Type B pancreatic cell (in vitro differentiated cells): Measurements from ENCODE around the gene PXMP4. TPM values are rescaled to one million over a fixed set of nuclear protein-coding genes. Genes with fewer than 3 reads are reported as not detected.
A peak's percentile ranks its signal among the peaks of the same experiment; 100 is the strongest.

Source experiments
- DNase-seq: peaks from one replicate; pipeline ENCODE4 v3.0.0; 2021; ENCODE audit warnings: mixed read lengths; ENCODE audit not compliant: unreplicated experiment; ENCODE audit errors: extremely low spot score
- H3K27ac Mint-ChIP-seq: 2 replicates; pipeline ENCODE4 v1.8.0; 2021; ENCODE audit warnings: mild to moderate bottlenecking, mixed read lengths
- H3K27me3 Mint-ChIP-seq: 2 replicates; pipeline ENCODE4 v1.8.0; 2021; ENCODE audit warnings: mixed read lengths
- H3K36me3 Mint-ChIP-seq: 2 replicates; pipeline ENCODE4 v1.8.0; 2021; ENCODE audit warnings: mixed read lengths
- H3K4me1 Mint-ChIP-seq: one replicate; pipeline ENCODE4 v1.8.0; 2021; ENCODE audit warnings: mixed read lengths; ENCODE audit not compliant: unreplicated experiment
- H3K4me3 Mint-ChIP-seq: 2 replicates; pipeline ENCODE4 v1.8.0; 2021; ENCODE audit warnings: mild to moderate bottlenecking, mixed read lengths
- H3K9me3 Mint-ChIP-seq: 2 replicates; pipeline ENCODE4 v1.8.0; 2021; ENCODE audit warnings: mixed read lengths
- total RNA-seq: library from RNA; stranded (reverse); gene quantifications from 2 replicates; pipeline ENCODE4 v1.2.1, GENCODE V29; 2021; ENCODE audit warnings: low replicate concordance
- TF ChIP-seq, protein P1 (sequence below): fragments of 200-600 bp; sonication (generic); conservative IDR thresholded peaks from 2 replicates; pipeline ENCODE4 v1.5.0; 2021; ENCODE audit warnings: antibody characterized with exemption, mild to moderate bottlenecking

PXMP4 gene
- total RNA-seq, 1 donor from 2014 or later: 10.3 TPM

DNA sequence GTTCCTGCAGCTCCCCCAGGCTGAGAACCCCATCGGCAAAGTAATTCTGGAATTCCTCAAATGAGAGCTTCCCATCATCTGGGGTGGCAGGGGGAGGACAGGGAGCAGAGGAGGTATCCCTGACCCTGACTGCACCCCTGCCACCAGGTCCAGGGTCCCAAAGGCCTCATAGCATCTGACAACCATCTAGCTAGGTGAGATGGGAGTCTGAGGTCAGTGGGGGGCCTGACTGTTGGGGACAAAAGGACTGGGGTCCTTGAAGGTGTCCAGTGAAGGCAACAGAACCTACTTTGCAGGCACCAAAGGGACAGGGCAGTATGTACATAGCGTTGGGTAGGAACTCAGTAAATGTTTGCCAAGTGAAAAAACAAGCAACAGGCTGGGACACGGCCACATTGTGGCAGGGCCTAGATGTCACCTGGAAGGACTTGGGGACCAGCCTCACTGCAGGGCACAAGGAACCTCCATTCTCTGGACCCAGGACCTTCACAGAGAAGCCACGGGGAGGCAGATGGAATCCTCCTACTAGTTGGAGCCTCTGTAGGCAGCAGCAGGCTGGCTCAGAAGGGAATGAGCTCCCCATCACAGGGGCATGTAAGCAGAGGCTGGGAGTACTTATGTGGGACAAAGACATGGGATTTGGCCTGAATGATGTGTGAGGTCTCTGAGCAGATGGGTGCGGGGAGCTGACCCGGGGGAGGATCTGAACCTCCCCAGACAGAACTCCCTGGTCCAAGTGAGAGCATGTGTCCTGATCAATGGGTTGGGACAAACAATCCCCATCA is 49.2 kb downstream of the PXMP4 start:
- H3K4me1 Mint-ChIP-seq: peaks cover 43% of the 10 kb centered on the region
- no peaks in the 10 kb centered on the region for H3K9me3 Mint-ChIP-seq
- H3K27ac Mint-ChIP-seq: peak overlapping the region; percentile 18
- TF ChIP-seq, protein P1, sequence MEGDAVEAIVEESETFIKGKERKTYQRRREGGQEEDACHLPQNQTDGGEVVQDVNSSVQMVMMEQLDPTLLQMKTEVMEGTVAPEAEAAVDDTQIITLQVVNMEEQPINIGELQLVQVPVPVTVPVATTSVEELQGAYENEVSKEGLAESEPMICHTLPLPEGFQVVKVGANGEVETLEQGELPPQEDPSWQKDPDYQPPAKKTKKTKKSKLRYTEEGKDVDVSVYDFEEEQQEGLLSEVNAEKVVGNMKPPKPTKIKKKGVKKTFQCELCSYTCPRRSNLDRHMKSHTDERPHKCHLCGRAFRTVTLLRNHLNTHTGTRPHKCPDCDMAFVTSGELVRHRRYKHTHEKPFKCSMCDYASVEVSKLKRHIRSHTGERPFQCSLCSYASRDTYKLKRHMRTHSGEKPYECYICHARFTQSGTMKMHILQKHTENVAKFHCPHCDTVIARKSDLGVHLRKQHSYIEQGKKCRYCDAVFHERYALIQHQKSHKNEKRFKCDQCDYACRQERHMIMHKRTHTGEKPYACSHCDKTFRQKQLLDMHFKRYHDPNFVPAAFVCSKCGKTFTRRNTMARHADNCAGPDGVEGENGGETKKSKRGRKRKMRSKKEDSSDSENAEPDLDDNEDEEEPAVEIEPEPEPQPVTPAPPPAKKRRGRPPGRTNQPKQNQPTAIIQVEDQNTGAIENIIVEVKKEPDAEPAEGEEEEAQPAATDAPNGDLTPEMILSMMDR: no peak
- no peak for DNase-seq
- H3K36me3 Mint-ChIP-seq: peaks cover 16% of the 10 kb centered on the region
- peak overlapping the region; percentile 78 for H3K4me3 Mint-ChIP-seq
- H3K27me3 Mint-ChIP-seq: no peaks in the 10 kb centered on the region

DNA sequence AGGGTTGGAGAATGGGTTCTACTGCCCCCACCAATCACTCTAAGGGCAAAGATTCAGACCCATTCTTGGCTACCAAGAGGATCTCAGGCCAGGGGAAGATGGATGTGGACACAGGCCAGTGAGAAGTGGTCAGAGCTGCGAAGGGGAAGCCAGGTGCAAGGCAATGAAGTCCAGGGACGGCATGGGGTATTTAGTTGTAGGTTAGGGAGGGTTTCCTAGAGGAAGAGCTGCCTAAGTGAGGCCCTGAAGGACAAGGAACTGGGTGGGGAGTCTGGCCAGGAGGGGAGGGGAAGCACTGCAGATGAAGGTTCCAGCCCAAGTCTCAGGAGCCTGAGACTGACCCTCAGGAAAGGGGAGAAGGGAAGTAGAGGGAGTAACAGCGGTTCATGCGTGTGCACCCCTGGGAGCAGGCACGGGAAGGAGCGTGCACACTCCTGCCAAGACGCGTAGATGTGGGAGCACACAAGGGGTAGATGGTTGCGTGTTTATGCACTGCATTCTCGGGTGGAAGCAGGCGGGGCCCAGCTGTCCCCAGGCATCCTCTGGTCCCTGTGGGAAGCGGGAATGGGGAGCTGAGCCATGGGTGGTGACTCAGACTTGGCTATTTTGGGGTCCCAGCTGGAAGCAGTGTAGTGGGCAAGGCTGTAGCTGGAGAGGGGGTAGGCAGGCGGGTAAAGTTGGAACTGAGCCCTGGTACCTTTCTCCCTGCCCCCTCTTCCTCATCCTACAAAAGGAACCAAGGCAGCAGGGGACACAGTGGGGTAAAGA is 50.1 kb downstream of the PXMP4 start:
- TF ChIP-seq, protein P1: no peak
- Mint-ChIP-seq H3K4me1 (peaks cover 40% of the 10 kb centered on the region), H3K27ac (peak overlapping the region; percentile 36), H3K36me3 (peaks cover 16% of the 10 kb centered on the region), H3K4me3 (peak overlapping the region; percentile 61), H3K27me3 (no peaks in the 10 kb centered on the region), H3K9me3 (no peaks in the 10 kb centered on the region)
- no peak for DNase-seq

DNA sequence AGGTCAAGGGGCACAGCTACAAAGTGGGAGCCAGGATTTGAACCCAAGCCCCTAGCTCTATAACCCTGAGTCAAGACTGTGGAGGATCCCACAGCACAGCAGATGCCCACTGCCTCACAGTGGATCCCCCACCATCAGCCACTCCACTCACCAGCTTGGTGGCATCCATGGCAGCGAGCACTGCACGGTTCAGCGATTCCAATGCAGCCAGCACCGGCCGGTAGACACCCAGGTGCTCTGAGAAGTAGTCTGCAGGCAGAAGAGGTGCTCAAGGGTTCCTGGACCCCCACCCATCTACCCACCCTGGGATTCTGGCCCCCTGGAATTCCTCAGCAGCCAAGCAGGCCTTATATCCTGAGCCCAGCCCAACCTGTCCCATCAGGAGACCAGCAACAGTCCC is 50.9 kb downstream of the PXMP4 start:
- no peak for DNase-seq
- peaks cover 45% of the 10 kb centered on the region for H3K4me1 Mint-ChIP-seq
- H3K36me3 Mint-ChIP-seq: peaks cover 16% of the 10 kb centered on the region
- no peak overlapping the region for H3K27ac Mint-ChIP-seq
- H3K9me3 Mint-ChIP-seq: no peaks in the 10 kb centered on the region
- TF ChIP-seq, protein P1: no peak
- H3K27me3 Mint-ChIP-seq: no peaks in the 10 kb centered on the region
- peak overlapping the region; percentile 58 for H3K4me3 Mint-ChIP-seq

DNA sequence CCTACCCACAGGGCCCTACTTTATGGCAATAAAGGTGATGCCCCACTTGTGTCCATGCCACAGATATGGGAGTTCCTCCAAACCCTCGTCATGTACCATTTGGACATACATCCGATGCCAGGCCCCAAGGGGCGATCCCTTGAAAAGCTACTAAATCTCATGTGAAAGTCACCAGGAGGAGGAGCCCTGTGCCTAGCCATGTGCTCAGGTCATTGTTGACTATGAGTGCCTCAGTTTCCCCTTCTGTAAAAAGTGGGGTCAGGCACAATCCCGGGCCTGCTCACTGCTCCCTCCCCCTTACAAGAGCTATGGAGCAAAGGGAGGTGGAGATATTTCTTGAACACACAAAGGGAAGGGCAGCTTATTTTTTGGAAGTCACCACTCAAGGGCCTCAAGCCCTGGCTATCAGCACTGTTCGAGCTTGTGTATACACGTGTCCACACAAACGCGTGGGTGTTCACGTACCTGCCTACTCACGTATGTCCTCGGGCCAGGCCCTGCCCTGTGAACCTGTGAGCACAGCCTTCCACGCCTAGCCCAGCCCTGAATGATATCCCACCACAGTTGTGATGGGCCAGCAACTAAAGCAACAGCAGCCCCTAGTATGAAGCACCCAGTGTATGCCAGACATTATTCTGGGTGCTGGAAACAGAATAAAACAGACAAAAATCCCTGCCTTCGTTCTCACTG is 51.5 kb downstream of the PXMP4 start:
- H3K4me3 Mint-ChIP-seq: peak overlapping the region; percentile 58
- TF ChIP-seq, protein P1: no peak
- peaks cover 16% of the 10 kb centered on the region for H3K36me3 Mint-ChIP-seq
- no peaks in the 10 kb centered on the region for H3K27me3 Mint-ChIP-seq
- H3K4me1 Mint-ChIP-seq: peaks cover 46% of the 10 kb centered on the region
- H3K9me3 Mint-ChIP-seq: no peaks in the 10 kb centered on the region
- no peak for DNase-seq
- H3K27ac Mint-ChIP-seq: no peak overlapping the region

DNA sequence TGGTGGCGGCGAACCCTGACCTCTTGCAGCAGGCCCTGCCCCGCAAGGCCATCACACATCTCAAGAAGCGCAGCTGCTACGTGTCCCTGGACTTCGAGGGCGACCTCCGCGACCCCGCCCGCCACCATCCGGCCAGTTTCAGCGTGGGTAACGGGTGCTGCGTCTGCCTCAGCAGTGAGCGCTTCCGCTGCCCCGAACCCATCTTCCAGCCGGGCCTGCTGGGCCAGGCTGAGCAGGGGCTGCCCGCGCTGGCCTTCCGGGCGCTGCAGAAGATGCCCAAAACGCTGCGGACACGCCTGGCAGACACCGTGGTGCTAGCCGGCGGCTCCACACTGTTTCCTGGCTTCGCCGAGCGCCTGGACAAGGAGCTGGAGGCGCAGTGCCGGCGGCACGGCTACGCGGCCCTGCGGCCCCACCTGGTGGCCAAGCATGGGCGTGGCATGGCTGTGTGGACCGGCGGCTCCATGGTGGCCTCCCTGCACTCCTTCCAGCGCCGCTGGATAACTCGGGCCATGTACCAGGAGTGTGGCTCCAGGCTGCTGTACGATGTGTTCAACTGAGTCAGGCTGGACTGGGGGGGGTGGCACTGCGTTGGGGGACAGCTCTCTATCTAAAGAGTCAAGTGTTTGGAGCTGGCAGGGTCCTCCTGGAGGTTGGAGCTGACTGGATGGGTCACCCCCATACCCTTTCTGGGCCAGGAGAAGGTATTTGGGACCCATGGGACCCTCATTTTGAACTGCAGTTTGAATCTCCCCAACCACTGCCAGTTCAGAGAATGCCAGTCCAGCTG is 52.2 kb downstream of the PXMP4 start:
- H3K4me3 Mint-ChIP-seq: peak overlapping the region; percentile 78
- DNase-seq: peak; percentile 91
- H3K4me1 Mint-ChIP-seq: peaks cover 42% of the 10 kb centered on the region
- H3K9me3 Mint-ChIP-seq: no peaks in the 10 kb centered on the region
- no peak overlapping the region for H3K27ac Mint-ChIP-seq
- no peaks in the 10 kb centered on the region for H3K27me3 Mint-ChIP-seq
- peaks cover 16% of the 10 kb centered on the region for H3K36me3 Mint-ChIP-seq
- TF ChIP-seq, protein P1: peak; percentile 94
